ENCODE results near the gene PIAS3.
"Not testable (repeated sequence)": the region's sequence is repeated elsewhere in the genome, so short reads cannot be mapped to it uniquely, and the experiment has no call there.

PIAS3 gene

GRCh38 chr1:145823565-145824498 is 35.0 kb downstream of the PIAS3 start, which contains the start of the genes POLR3C and RNF115:
Gene POLR3C (plus strand): TSS chr1:145824200. CDS start chr1:145825777, 1,577 bp downstream.
Gene RNF115 (minus strand): TSS chr1:145824095. CDS start chr1:145823873, 222 bp downstream.
- peak; percentile 64 for DNase-seq (ENCODE audit: low read depth, low spot score)

- DNase-seq (ENCODE audit: low read depth, low spot score), result not testable (repeated sequence)
Measured at GRCh38 chr1:145822779-145823331, 36.0 kb downstream of the PIAS3 start.

GRCh38 chr1:145818095-145818494 is 40.8 kb downstream of the PIAS3 start:
- DNase-seq (ENCODE audit: low read depth, low spot score), result not testable (repeated sequence)

GRCh38 chr1:145812977-145813810 is 45.7 kb downstream of the PIAS3 start:
- not testable (repeated sequence) for DNase-seq (ENCODE audit: low read depth, low spot score)

- no peak for DNase-seq (ENCODE audit: low read depth, low spot score)
Measured at GRCh38 chr1:145806844-145807243, 52.0 kb downstream of the PIAS3 start.

- no peak for DNase-seq (ENCODE audit: low read depth, low spot score)
Measured at GRCh38 chr1:145806408-145806807, 52.5 kb downstream of the PIAS3 start.

- DNase-seq (ENCODE audit: low read depth, low spot score), result no peak
Measured at GRCh38 chr1:145805057-145805456, 53.8 kb downstream of the PIAS3 start.

- no peak for DNase-seq (ENCODE audit: low read depth, low spot score)
Measured at GRCh38 chr1:145804235-145805045, 54.4 kb downstream of the PIAS3 start.

GRCh38 chr1:145799806-145800205 is 59.1 kb downstream of the PIAS3 start:
- no peak for DNase-seq (ENCODE audit: low read depth, low spot score)

Data from activated CD4-positive, CD25-positive, alpha-beta regulatory T cell treated with anti-CD3 and anti-CD28 coated beads, Interleukin-2, amount 50 U/mL, for 16 hours (primary cell).